HepG2 (cell line): ENCODE data around the gene PEX10. TPM values are rescaled to one million over a fixed set of nuclear protein-coding genes. Genes with fewer than 3 reads are reported as not detected.
A peak's percentile ranks its signal among the peaks of the same experiment; 100 is the strongest.

Experiments used
- ATAC-seq: fragments of 200-7000 bp; cut with Tn5 transposase; 3 replicates; pipeline ENCODE4 v1.9.1; 2020; ENCODE audit warnings: mild to moderate bottlenecking, moderate library complexity
- BruUV-seq: library from RNA; stranded (reverse); fragments of 400-500 nt; replicated peaks from 2 replicates; lab custom pipeline; 2021; lab: Mats Ljungman, UMichigan
- CTCF ChIA-PET: fragments of 300-600 bp; formaldehyde crosslinking; extraction: SDS; loops from one replicate; lab custom pipeline; 2021; ENCODE audit warnings: low total read pairs, inconsistent platforms, low intra/inter-chr PET ratio; lab: Yijun Ruan, JAX
- POLR2A ChIA-PET: fragments of 350-600 bp; sonication (Branson Sonifier 250); formaldehyde crosslinking; loops from one replicate; lab custom pipeline; 2020; ENCODE audit warnings: antibody characterized with exemption, inconsistent platforms; lab: Yijun Ruan, JAX
- DNase-seq: peaks from one replicate; pipeline ENCODE4 v3.0.0-alpha.2; 2015; ENCODE audit warnings: low spot score
- FAIRE-seq: peaks from 3 replicates; lab custom pipeline; 2011; peaks lifted over from hg19 to GRCh38; lab: Jason Lieb, UNC
- H2AFZ ChIP-seq: one replicate; pipeline ENCODE4 v1.6.1; 2011; ENCODE audit warnings: low read length, inconsistent platforms
- H3K27ac ChIP-seq: fragments of 300-600 bp; 3 replicates; pipeline ENCODE4 v1.8.0; 2011; ENCODE audit warnings: mixed run types, mild to moderate bottlenecking, mixed read lengths, low read length, inconsistent platforms; ENCODE audit not compliant: insufficient read depth; ENCODE audit errors: extremely low read length
- H3K27me3 ChIP-seq, 2 experiments: fragments of 200-600 bp in 1 of 2; 2 replicates in 1 of 2; 3 replicates in 1 of 2; pipeline versions ENCODE4 v1.6.0 to v1.8.0; 2011; ENCODE audit warnings: low read length in 2 of 2, mild to moderate bottlenecking in 2 of 2, moderate library complexity in 2 of 2, inconsistent platforms in 1 of 2; ENCODE audit not compliant: insufficient read depth in 2 of 2, control insufficient read depth in 1 of 2
- H3K36me3 ChIP-seq, 2 experiments: fragments of 200-600 bp in 1 of 2; replicated peaks in 1 of 2; 2 replicates in 1 of 2; 3 replicates in 1 of 2; pipeline versions ENCODE4 v1.5.1 to v1.8.0; 2011; ENCODE audit warnings: low read length in 2 of 2, inconsistent platforms in 1 of 2; ENCODE audit not compliant: insufficient read depth in 2 of 2, control insufficient read depth in 1 of 2
- H3K4me1 ChIP-seq: 2 replicates; pipeline ENCODE4 v1.5.1; 2012; ENCODE audit warnings: low read length, inconsistent platforms; ENCODE audit not compliant: insufficient read depth
- H3K4me2 ChIP-seq: 2 replicates; pipeline ENCODE4 v1.6.0; 2011; ENCODE audit warnings: low read depth, low read length, inconsistent platforms
- H3K4me3 ChIP-seq, 3 experiments: fragments of 200-600 bp in 1 of 3; sonication (generic), shearing (Covaris generic) in 1 of 3; replicated peaks in 1 of 3; 2 replicates each; pipeline ENCODE4 v1.5.1; 2011 to 2016; ENCODE audit warnings: low read length in 3 of 3, inconsistent platforms in 2 of 3, low read depth in 2 of 3, mild to moderate bottlenecking in 2 of 3, control low read depth in 1 of 3, mixed read lengths in 1 of 3; ENCODE audit not compliant: insufficient read depth in 1 of 3
- H3K79me2 ChIP-seq: one replicate; pipeline ENCODE4 v1.6.1; 2011; ENCODE audit warnings: low read length, inconsistent platforms; ENCODE audit not compliant: insufficient read depth
- H3K9ac ChIP-seq: 2 replicates; pipeline ENCODE4 v1.6.0; 2011; ENCODE audit warnings: mild to moderate bottlenecking, low read depth, low read length, inconsistent platforms; ENCODE audit not compliant: insufficient read depth
- H3K9me3 ChIP-seq: 2 replicates; pipeline ENCODE4 v1.5.1; 2012; ENCODE audit warnings: mild to moderate bottlenecking, low read length
- H4K20me1 ChIP-seq: 2 replicates; pipeline ENCODE4 v1.6.0; 2011; ENCODE audit warnings: inconsistent platforms, mild to moderate bottlenecking, low read length, moderate library complexity; ENCODE audit not compliant: insufficient read depth
- ATM ChIP-seq: fragments of 450-650 bp; IDR thresholded peaks from 2 replicates; pipeline ENCODE4 v1.7.1; 2017; ENCODE audit warnings: mild to moderate bottlenecking, borderline replicate concordance
- GFI1 ChIP-seq: sonication (generic); formaldehyde crosslinking; IDR thresholded peaks from 2 replicates; pipeline ENCODE4 v1.5.0; 2020; ENCODE audit warnings: missing genetic modification reagents, mild to moderate bottlenecking, borderline replicate concordance
- HDAC6 ChIP-seq: fragments of 200-600 bp; sonication (generic); IDR thresholded peaks from 2 replicates; pipeline ENCODE4 v1.7.0; 2017; ENCODE audit warnings: mild to moderate bottlenecking, antibody characterized with exemption, low read length, low read depth
- POLR2AphosphoS5 ChIP-seq: IDR thresholded peaks from 2 replicates; pipeline ENCODE4 v1.6.1; 2012; ENCODE audit warnings: low read depth, low read length
- REXO4 ChIP-seq: sonication (generic); formaldehyde crosslinking; IDR thresholded peaks from 2 replicates; pipeline ENCODE4 v1.8.0; 2022; ENCODE audit warnings: missing genetic modification reagents, mild to moderate bottlenecking, borderline replicate concordance
- ZBTB42 ChIP-seq: sonication (generic); formaldehyde crosslinking; IDR thresholded peaks from 2 replicates; pipeline ENCODE4 v1.5.0; 2020; ENCODE audit warnings: mild to moderate bottlenecking, missing genetic modification reagents
- ZFAT ChIP-seq: sonication (generic); formaldehyde crosslinking; conservative IDR thresholded peaks from 2 replicates; pipeline ENCODE4 v1.8.1; 2023; ENCODE audit warnings: missing genetic modification reagents, inconsistent platforms
- ZFP62 ChIP-seq: sonication (generic); formaldehyde crosslinking; IDR thresholded peaks from 2 replicates; pipeline ENCODE4 v1.4.0; 2020; ENCODE audit warnings: missing genetic modification reagents
- ZKSCAN8 ChIP-seq: IDR thresholded peaks from 2 replicates; pipeline ENCODE4 v1.6.1; 2016; ENCODE audit warnings: borderline replicate concordance, missing genetic modification reagents, missing compliant biosample characterization
- ZNF225 ChIP-seq: sonication (generic); formaldehyde crosslinking; IDR thresholded peaks from 2 replicates; pipeline ENCODE4 v1.4.0; 2020; ENCODE audit warnings: mild to moderate bottlenecking, missing genetic modification reagents
- ZNF441 ChIP-seq: sonication (generic); formaldehyde crosslinking; IDR thresholded peaks from 2 replicates; pipeline ENCODE4 v1.7.0; 2021; ENCODE audit warnings: missing genetic modification reagents, borderline replicate concordance
- ZNF543 ChIP-seq: sonication (generic); formaldehyde crosslinking; IDR thresholded peaks from 2 replicates; pipeline ENCODE4 v1.4.0; 2020; ENCODE audit warnings: mild to moderate bottlenecking, missing genetic modification reagents
- ZNF766 ChIP-seq: sonication (generic); formaldehyde crosslinking; IDR thresholded peaks from 2 replicates; pipeline ENCODE4 v1.5.0; 2020; ENCODE audit warnings: missing genetic modification reagents, borderline replicate concordance
- ZNF773 ChIP-seq: sonication (generic); formaldehyde crosslinking; IDR thresholded peaks from 2 replicates; pipeline ENCODE4 v1.4.0; 2020; ENCODE audit warnings: missing genetic modification reagents, borderline replicate concordance
- WGBS: methylation state at CpG from one replicate; pipeline ENCODE4 v1.1.6; 2017; ENCODE audit warnings: low lambda C conversion rate; 5-methylcytosine and 5-hydroxymethylcytosine counted together
- in situ Hi-C: cut with HindIII; loops from 2 replicates; pipeline ENCODE4 v1.10.0; 2017; ENCODE audit warnings: low pct_unique_long_range_greater_than_20kb; ENCODE audit not compliant: extremely low pct_ligation_motif_present
- intact Hi-C: fragments of 100-400 bp; cut with micrococcal nuclease; formaldehyde crosslinking; loops from one replicate; pipeline ENCODE4 v1.10.0; 2022; ENCODE audit not compliant: unreplicated experiment
- polyA plus RNA-seq, 8 experiments: library from polyadenylated mRNA; depleted of rRNA in 3 of 8; stranded (reverse) in 7 of 8; unstranded in 1 of 8; fragments of >200 nt; fragmentation: Illumina TruSeq in 4 of 8; extraction: Trizol in 4 of 8; gene quantifications; 2 replicates each; pipeline versions ENCODE4 v1.2.1 to v1.2.3, GENCODE V29; 2011 to 2016; ENCODE audit warnings: low read depth in 4 of 8, missing spikeins in 1 of 8, mixed read lengths in 1 of 8; ENCODE audit not compliant: insufficient read depth in 1 of 8
- total RNA-seq, 5 experiments: library from RNA; depleted of rRNA; stranded (reverse); fragments of >200 nt; fragmentation: Illumina TruSeq; extraction: Trizol; gene quantifications; 2 replicates each; pipeline ENCODE4 v1.2.3, GENCODE V29; 2016; ENCODE audit warnings: low read depth in 1 of 5
- TF ChIP-seq, protein P1 (sequence below): sonication (generic); formaldehyde crosslinking; IDR thresholded peaks from 2 replicates; pipeline ENCODE4 v1.4.0; 2020; ENCODE audit warnings: mild to moderate bottlenecking, missing genetic modification reagents, borderline replicate concordance
- TF ChIP-seq, protein P2 (sequence below): conservative IDR thresholded peaks from 2 replicates; pipeline ENCODE4 v1.6.1; 2018; ENCODE audit warnings: missing genetic modification reagents

Gene PEX10
- total and polyA plus RNA-seq, 2 of the 13 experiments (the other 11 are each of a cell fraction or from before 2014, with no cell fraction given), result 16.1 to 39.6 TPM

DNA sequence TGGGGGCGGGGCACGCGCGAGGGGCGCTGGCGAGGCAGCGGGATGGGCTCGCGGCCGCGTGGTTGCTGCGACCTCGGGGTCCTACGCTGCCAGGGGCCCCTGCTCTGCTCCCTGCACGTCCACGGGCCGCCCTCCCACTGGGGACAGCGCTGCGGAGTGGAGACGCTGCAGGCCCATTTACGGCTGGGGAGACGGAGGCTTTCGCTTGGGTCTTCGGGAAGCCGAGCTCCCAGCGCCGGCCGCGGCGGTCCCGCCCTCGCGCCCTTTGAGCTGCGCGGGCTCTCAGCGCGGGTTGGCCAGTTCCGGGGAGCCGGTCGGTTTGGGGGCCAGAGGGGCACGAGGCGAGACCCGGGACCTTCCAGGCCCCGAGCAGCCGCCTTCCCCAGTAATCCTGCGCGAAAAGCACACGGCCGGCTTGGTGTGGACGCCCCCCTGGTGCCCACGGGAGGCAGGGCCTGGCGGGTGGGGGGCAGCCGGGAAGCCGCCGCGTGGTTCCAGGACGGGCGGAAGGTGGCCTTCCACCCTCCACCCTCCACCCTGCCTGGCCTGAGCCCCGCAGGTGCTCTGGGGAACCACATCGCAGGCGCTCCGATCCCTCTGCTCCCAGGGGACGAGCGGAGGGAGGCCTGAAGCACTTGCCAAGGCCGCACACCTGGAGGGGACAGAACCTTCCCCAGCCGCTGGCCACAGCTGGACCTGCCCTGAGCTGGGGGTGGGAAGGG is 570 bp upstream of the PEX10 start:
- H3K9ac ChIP-seq, result peak overlapping the region; percentile 100
- H3K79me2 ChIP-seq, result peaks cover 17% of the 10 kb centered on the region
- no peak overlapping the region for H2AFZ ChIP-seq
- ATAC-seq (peak; percentile 66), FAIRE-seq (no peak), DNase-seq (peak; percentile 68)
- H3K4me1 ChIP-seq, result peaks cover 34% of the 10 kb centered on the region
- no peaks in the 10 kb centered on the region for H4K20me1 ChIP-seq
- no peaks in the 10 kb centered on the region for H3K9me3 ChIP-seq
- TSS peak; percentile 83 for BruUV-seq
- peak overlapping the region; percentile 74 to 94 (median 85) for H3K4me3 ChIP-seq
- peaks cover 3 to 27% of the 10 kb centered on the region in 2 experiments for H3K27me3 ChIP-seq
- 0% methylated on average over 4 of the region's 66 CpGs for WGBS
- peak overlapping the region; percentile 100 for H3K27ac ChIP-seq
- POLR2A ChIA-PET, result interaction anchor here (0.6 to 2.4 kb wide), 21 partner anchors 11 to 1058 kb away, joined by 3 to 29 read pairs (median 4); partner anchors contain the start of genes FAAP20, MORN1, PANK4 and PRXL2B
- in situ Hi-C loops, result loop anchor here (5.0 kb wide), 1 partner anchor 134 kb away; no protein-coding TSS in a partner anchor
- intact Hi-C loops, result loop anchor here (2.0 kb wide), 1 partner anchor 230 kb away; no protein-coding TSS in a partner anchor
- peaks cover 15 to 22% of the 10 kb centered on the region in 2 experiments; a peak in 4 of 5 replicates for H3K36me3 ChIP-seq
- H3K4me2 ChIP-seq, result peak overlapping the region; percentile 85
- CTCF ChIA-PET, result interaction anchor here (2.7 kb wide), 1 partner anchor 135 kb away, joined by 18 read pairs; no protein-coding TSS in a partner anchor
- TF ChIP-seq ZNF773 (CRISPR knock-in tag), result 0 out of 2 replicates have a peak, but pooled peaks have one; percentile 39
- no peak for TF ChIP-seq GFI1 (CRISPR knock-in tag)
- no peak for TF ChIP-seq HDAC6
- TF ChIP-seq REXO4 (CRISPR knock-in tag), result no peak
- TF ChIP-seq ZNF225, result peak; percentile 22; the same call in 1 of the 2 replicates
- TF ChIP-seq, protein P1, sequence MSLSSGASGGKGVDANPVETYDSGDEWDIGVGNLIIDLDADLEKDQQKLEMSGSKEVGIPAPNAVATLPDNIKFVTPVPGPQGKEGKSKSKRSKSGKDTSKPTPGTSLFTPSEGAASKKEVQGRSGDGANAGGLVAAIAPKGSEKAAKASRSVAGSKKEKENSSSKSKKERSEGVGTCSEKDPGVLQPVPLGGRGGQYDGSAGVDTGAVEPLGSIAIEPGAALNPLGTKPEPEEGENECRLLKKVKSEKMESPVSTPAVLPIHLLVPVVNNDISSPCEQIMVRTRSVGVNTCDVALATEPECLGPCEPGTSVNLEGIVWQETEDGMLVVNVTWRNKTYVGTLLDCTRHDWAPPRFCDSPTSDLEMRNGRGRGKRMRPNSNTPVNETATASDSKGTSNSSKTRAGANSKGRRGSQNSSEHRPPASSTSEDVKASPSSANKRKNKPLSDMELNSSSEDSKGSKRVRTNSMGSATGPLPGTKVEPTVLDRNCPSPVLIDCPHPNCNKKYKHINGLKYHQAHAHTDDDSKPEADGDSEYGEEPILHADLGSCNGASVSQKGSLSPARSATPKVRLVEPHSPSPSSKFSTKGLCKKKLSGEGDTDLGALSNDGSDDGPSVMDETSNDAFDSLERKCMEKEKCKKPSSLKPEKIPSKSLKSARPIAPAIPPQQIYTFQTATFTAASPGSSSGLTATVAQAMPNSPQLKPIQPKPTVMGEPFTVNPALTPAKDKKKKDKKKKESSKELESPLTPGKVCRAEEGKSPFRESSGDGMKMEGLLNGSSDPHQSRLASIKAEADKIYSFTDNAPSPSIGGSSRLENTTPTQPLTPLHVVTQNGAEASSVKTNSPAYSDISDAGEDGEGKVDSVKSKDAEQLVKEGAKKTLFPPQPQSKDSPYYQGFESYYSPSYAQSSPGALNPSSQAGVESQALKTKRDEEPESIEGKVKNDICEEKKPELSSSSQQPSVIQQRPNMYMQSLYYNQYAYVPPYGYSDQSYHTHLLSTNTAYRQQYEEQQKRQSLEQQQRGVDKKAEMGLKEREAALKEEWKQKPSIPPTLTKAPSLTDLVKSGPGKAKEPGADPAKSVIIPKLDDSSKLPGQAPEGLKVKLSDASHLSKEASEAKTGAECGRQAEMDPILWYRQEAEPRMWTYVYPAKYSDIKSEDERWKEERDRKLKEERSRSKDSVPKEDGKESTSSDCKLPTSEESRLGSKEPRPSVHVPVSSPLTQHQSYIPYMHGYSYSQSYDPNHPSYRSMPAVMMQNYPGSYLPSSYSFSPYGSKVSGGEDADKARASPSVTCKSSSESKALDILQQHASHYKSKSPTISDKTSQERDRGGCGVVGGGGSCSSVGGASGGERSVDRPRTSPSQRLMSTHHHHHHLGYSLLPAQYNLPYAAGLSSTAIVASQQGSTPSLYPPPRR (CRISPR knock-in tag), result no peak; the same call in 1 of the 2 replicates
- peak; percentile 61; the same call in 1 of the 2 replicates for TF ChIP-seq ZNF766 (CRISPR knock-in tag)
- TF ChIP-seq, protein P2, sequence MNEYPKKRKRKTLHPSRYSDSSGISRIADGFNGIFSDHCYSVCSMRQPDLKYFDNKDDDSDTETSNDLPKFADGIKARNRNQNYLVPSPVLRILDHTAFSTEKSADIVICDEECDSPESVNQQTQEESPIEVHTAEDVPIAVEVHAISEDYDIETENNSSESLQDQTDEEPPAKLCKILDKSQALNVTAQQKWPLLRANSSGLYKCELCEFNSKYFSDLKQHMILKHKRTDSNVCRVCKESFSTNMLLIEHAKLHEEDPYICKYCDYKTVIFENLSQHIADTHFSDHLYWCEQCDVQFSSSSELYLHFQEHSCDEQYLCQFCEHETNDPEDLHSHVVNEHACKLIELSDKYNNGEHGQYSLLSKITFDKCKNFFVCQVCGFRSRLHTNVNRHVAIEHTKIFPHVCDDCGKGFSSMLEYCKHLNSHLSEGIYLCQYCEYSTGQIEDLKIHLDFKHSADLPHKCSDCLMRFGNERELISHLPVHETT (CRISPR knock-in tag), result no peak; the same call in 1 of the 2 replicates
- TF ChIP-seq ZFP62 (CRISPR knock-in tag), result no peak
- peak; percentile 74 for TF ChIP-seq POLR2AphosphoS5
- TF ChIP-seq ZNF543 (CRISPR knock-in tag), result peak; percentile 62; the same call in 1 of the 2 replicates
- no peak for TF ChIP-seq ZFAT (CRISPR knock-in tag)
- TF ChIP-seq ZNF441, result peak; percentile 76; the same call in 1 of the 2 replicates
- no peak for TF ChIP-seq ATM
- no peak for TF ChIP-seq ZKSCAN8 (CRISPR knock-in tag)
- peak; percentile 69; the same call in 1 of the 2 replicates for TF ChIP-seq ZBTB42
